A673 (cell line): Measurements from ENCODE around the gene RNF121. TPM values are rescaled to one million over a fixed set of nuclear protein-coding genes. Genes with fewer than 3 reads are reported as not detected.
A peak's percentile ranks its signal among the peaks of the same experiment; 100 is the strongest.

Experiments used
- BruUV-seq: library from RNA; stranded (reverse); fragments of 400-500 nt; replicated peaks from 2 replicates; lab custom pipeline; 2021; lab: Mats Ljungman, UMichigan
- CTCF ChIA-PET: fragments of 300-600 bp; sonication (Branson Sonifier 250); formaldehyde crosslinking; loops from one replicate; lab custom pipeline; 2022; ENCODE audit warnings: antibody characterized with exemption; lab: Charles Lee
- POLR2A ChIA-PET: fragments of 300-600 bp; sonication (Branson Sonifier 250); formaldehyde crosslinking; loops from one replicate; lab custom pipeline; 2022; ENCODE audit warnings: antibody characterized with exemption; ENCODE audit not compliant: low non-redundant PET; lab: Charles Lee
- DNase-seq: peaks from one replicate; pipeline ENCODE4 v3.0.0-alpha.2; 2015; ENCODE audit warnings: low spot score
- H3K27ac ChIP-seq: fragments of 200-600 bp; sonication (generic); 2 replicates; pipeline ENCODE4 v1.5.1; 2016; ENCODE audit warnings: mixed run types, low read depth, mild to moderate bottlenecking, mixed read lengths, antibody characterized with exemption, low read length; ENCODE audit not compliant: poor library complexity, severe bottlenecking
- H3K27me3 ChIP-seq: fragments of 200-600 bp; sonication (generic); replicated peaks from 2 replicates; pipeline ENCODE4 v1.6.1; 2017; ENCODE audit warnings: mixed run types, low read depth, mild to moderate bottlenecking, mixed read lengths, antibody characterized with exemption, low read length; ENCODE audit not compliant: insufficient read depth, poor library complexity
- H3K36me3 ChIP-seq: fragments of 200-600 bp; sonication (generic); 2 replicates; pipeline ENCODE4 v1.6.1; 2016; ENCODE audit warnings: mixed run types, mild to moderate bottlenecking, mixed read lengths, antibody characterized with exemption, low read length; ENCODE audit not compliant: insufficient read depth, poor library complexity, severe bottlenecking
- H3K4me1 ChIP-seq: fragments of 200-600 bp; sonication (generic); 2 replicates; pipeline ENCODE4 v1.6.1; 2017; ENCODE audit warnings: mixed run types, mild to moderate bottlenecking, mixed read lengths, antibody characterized with exemption, low read length; ENCODE audit not compliant: insufficient read depth, poor library complexity, severe bottlenecking
- H3K4me3 ChIP-seq: fragments of 200-600 bp; sonication (generic); 2 replicates; pipeline ENCODE4 v1.5.1; 2016; ENCODE audit warnings: low read depth, mixed run types, mild to moderate bottlenecking, mixed read lengths, low read length; ENCODE audit not compliant: poor library complexity, severe bottlenecking
- H3K9me3 ChIP-seq: fragments of 200-600 bp; sonication (generic); 2 replicates; pipeline ENCODE4 v1.6.1; 2016; ENCODE audit warnings: mixed run types, low read depth, mild to moderate bottlenecking, mixed read lengths, antibody characterized with exemption, low read length; ENCODE audit not compliant: poor library complexity, severe bottlenecking
- CTCF ChIP-seq: fragments of 300-800, 200-600 bp; sonication (generic); conservative IDR thresholded peaks from 2 replicates; pipeline ENCODE4 v1.5.1; 2017; ENCODE audit warnings: low read depth, mild to moderate bottlenecking, antibody characterized with exemption, low read length, moderate library complexity, mixed read lengths
- EZH2 ChIP-seq: fragments of 200-600 bp; sonication (generic); IDR thresholded peaks from 2 replicates; pipeline ENCODE4 v1.6.1; 2017; ENCODE audit warnings: borderline replicate concordance, low read depth, mild to moderate bottlenecking, mixed read lengths, antibody characterized with exemption, low read length; ENCODE audit not compliant: poor library complexity, severe bottlenecking
- intact Hi-C: fragments of 100-400 bp; cut with micrococcal nuclease; formaldehyde crosslinking; loops from one replicate; pipeline ENCODE4 v1.10.0; 2022; ENCODE audit not compliant: unreplicated experiment
- total RNA-seq: library from RNA; stranded (reverse); gene quantifications from 2 replicates; pipeline ENCODE4 v1.2.3, GENCODE V29; 2021

Gene RNF121
- total RNA-seq, 1 experiment from 2014 or later, result 59.1 TPM

DNA sequence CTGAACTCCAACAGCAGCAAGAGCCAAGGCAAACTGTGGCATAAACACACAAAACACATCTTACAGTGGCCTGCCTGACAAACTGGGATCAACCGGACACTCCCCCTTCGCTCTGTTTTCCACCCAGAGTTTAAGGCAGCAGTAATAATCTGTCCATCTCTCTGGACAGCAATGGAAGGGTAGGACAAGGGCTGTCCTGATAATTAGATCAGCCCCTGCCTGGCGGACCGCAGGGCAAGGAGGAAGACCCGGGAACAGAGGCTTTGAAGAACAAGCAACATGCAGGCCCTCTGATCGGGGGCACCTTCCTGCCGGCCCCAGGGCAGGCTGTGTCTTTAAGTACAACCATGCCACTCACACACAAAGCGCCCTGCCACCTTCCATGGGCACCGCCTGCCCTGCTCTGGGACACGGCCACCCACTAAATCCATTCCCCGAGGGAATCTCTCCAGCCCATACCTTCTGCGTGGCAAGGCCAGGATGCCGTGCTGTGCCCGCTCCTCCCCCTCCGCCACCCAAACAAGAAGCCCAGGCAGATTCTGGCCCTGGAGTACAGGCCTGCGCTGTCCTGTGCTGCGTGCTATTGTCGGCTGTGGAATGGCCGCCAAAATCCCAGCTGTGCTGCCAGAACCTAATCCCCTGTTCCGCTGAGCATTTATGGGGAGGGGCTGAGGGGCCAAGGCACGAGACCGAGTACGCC, 112.7 kb downstream of the RNF121 start:
- H3K4me1 ChIP-seq, result peaks cover 43% of the 10 kb centered on the region
- intact Hi-C loops, result loop anchor here (2.0 kb wide), 2 partner anchors 15 to 39 kb away; partner anchors contain the start of genes LRRC51 and NUMA1
- H3K4me3 ChIP-seq, result peak overlapping the region; percentile 51
- peak overlapping the region; percentile 90 for H3K27ac ChIP-seq
- ChIA-PET CTCF (no interaction called here), POLR2A (interaction anchor here (0.7 to 1.0 kb wide), 2 partner anchors 45 to 125 kb away, joined by 3 to 4 read pairs; no protein-coding TSS in a partner anchor)
- no peaks in the 10 kb centered on the region for H3K36me3 ChIP-seq
- H3K27me3 ChIP-seq, result no peaks in the 10 kb centered on the region
- TF ChIP-seq EZH2 (no peak), CTCF (no peak)
- H3K9me3 ChIP-seq, result no peaks in the 10 kb centered on the region
- peak; percentile 81 for DNase-seq
- no TSS peak for BruUV-seq

GRCh38 chr11:72042064-72042745, 113.4 kb downstream of the RNF121 start:
- H3K27ac ChIP-seq, result peak overlapping the region; percentile 90
- no peaks in the 10 kb centered on the region for H3K27me3 ChIP-seq
- H3K36me3 ChIP-seq, result no peaks in the 10 kb centered on the region
- ChIA-PET CTCF (no interaction called here), POLR2A (no interaction called here)
- BruUV-seq, result no TSS peak
- H3K4me3 ChIP-seq, result peak overlapping the region; percentile 51
- intact Hi-C loops, result loop anchor here (2.0 kb wide), 1 partner anchor 15 kb away; no protein-coding TSS in a partner anchor
- H3K9me3 ChIP-seq, result no peaks in the 10 kb centered on the region
- TF ChIP-seq CTCF, result no peak
- no peak for TF ChIP-seq EZH2
- peaks cover 39% of the 10 kb centered on the region for H3K4me1 ChIP-seq
- DNase-seq, result no peak

- POLR2A ChIA-PET, result no interaction called here
- Histone ChIP-seq H3K4me3 (no peak overlapping the region), H3K27me3 (no peaks in the 10 kb centered on the region), H3K27ac (peak overlapping the region; percentile 21), H3K36me3 (no peaks in the 10 kb centered on the region), H3K9me3 (no peaks in the 10 kb centered on the region), H3K4me1 (peaks cover 9% of the 10 kb centered on the region)
- intact Hi-C loops, result no loop called here
- CTCF ChIA-PET, result interaction anchor here (0.6 kb wide), 2 partner anchors 10 to 13 kb away, joined by 3 read pairs; no protein-coding TSS in a partner anchor
- no peak for DNase-seq
- TF ChIP-seq CTCF (no peak), EZH2 (no peak)
- BruUV-seq, result no TSS peak
Measured at GRCh38 chr11:72045849-72046248, 117.0 kb downstream of the RNF121 start.

Other genes starting within 250 kb of the RNF121 start
- not detected in 2 replicates for gene DEFB108B, start 95.8 kb upstream of the RNF121 start, total RNA-seq
- gene DEFB131B, start 50.6 kb upstream of the RNF121 start, total RNA-seq, result not detected in 2 replicates
- gene XNDC1N, start 452 bp upstream of the RNF121 start, total RNA-seq, result 15.8 and 16.8 TPM in 2 replicates
- gene IL18BP, start 69.9 kb downstream of the RNF121 start, total RNA-seq, result 10.6 and 12.2 TPM in 2 replicates
- gene NUMA1, start 151.5 kb downstream of the RNF121 start, total RNA-seq, result 216 and 231 TPM in 2 replicates
- gene LRRC51, start 151.8 kb downstream of the RNF121 start, total RNA-seq, result 13.9 and 16.7 TPM in 2 replicates
- 90.9 and 101 TPM in 2 replicates for gene LAMTOR1, start 174.3 kb downstream of the RNF121 start, total RNA-seq
- gene TOMT, start 176.9 kb downstream of the RNF121 start, total RNA-seq, result not detected in 2 replicates
- 57.2 and 58.9 TPM in 2 replicates for gene ANAPC15, start 183.6 kb downstream of the RNF121 start, total RNA-seq
- not detected in 2 replicates for gene FOLR3, start 206.7 kb downstream of the RNF121 start, total RNA-seq